Vagina (tissue), 2 donors: ENCODE measurements around the gene OR10H5. TPM values are rescaled to one million over a fixed set of nuclear protein-coding genes. Genes with fewer than 3 reads are reported as not detected.
"Not testable (repeated sequence)": the region's sequence is repeated elsewhere in the genome, so short reads cannot be mapped to it uniquely, and the experiment has no call there.

Experiments
- DNase-seq, 2 donors: peaks; one replicate each; pipeline ENCODE4 v3.0.0-alpha.2; 2017; ENCODE audit errors: extremely low spot score in 2 of 2
- H3K27ac ChIP-seq: fragments of 200-600 bp; sonication (generic); one replicate; pipeline ENCODE4 v1.5.1; 2019
- H3K27me3 ChIP-seq: fragments of 200-600 bp; sonication (generic); one replicate; pipeline ENCODE4 v1.5.1; 2019
- H3K36me3 ChIP-seq, 2 donors: fragments of 200-600 bp; sonication (generic); one replicate each; pipeline ENCODE4 v1.5.1; 2017 to 2019
- H3K4me1 ChIP-seq: fragments of 200-600 bp; sonication (generic); one replicate; pipeline ENCODE4 v1.5.1; 2019
- H3K4me3 ChIP-seq, 2 donors: fragments of 200-600 bp; sonication (generic); 1 replicate in 1 of 2; 2 replicates in 1 of 2; pipeline ENCODE4 v1.5.1; 2016 to 2019
- H3K9me3 ChIP-seq: fragments of 200-600 bp; sonication (generic); one replicate; pipeline ENCODE4 v1.5.1; 2019
- CTCF ChIP-seq, 3 experiments: fragments of 450-650 bp in 2 of 3; fragments of 200-600 bp in 1 of 3; sonication (generic) in 1 of 3; IDR thresholded peaks; one replicate each; pipeline ENCODE4 v1.5.1; 2017 to 2019; ENCODE audit warnings: antibody characterized with exemption in 3 of 3, mild to moderate bottlenecking in 2 of 3, moderate library complexity in 2 of 3
- POLR2A ChIP-seq, 2 donors: fragments of 450-650 bp; IDR thresholded peaks; one replicate each; pipeline ENCODE4 v1.6.1; 2017; ENCODE audit warnings: antibody characterized with exemption in 2 of 2, mild to moderate bottlenecking in 2 of 2, moderate library complexity in 2 of 2
- POLR2AphosphoS5 ChIP-seq, 2 donors: sonication (generic); formaldehyde crosslinking; IDR thresholded peaks; one replicate each; pipeline ENCODE4 v1.9.0; 2017; ENCODE audit warnings: antibody characterized with exemption in 2 of 2, mild to moderate bottlenecking in 2 of 2, low read depth in 1 of 2; ENCODE audit not compliant: insufficient read depth in 1 of 2
- intact Hi-C: fragments of 100-400 bp; cut with DNase I; formaldehyde crosslinking; loops from one replicate; pipeline ENCODE4 v1.15.1; 2023
- total RNA-seq: library from RNA; depleted of rRNA; stranded (reverse); fragments of >200 nt; gene quantifications from one replicate; pipeline ENCODE4 v1.2.3, GENCODE V29; 2016

OR10H5 gene
- total RNA-seq, 1 donor from 2014 or later: not detected

- Histone ChIP-seq H3K9me3 (no peaks in the 10 kb centered on the region), H3K36me3 (no peaks in the 10 kb centered on the region), H3K27me3 (no peaks in the 10 kb centered on the region), H3K4me3 (no peak overlapping the region), H3K4me1 (no peaks in the 10 kb centered on the region), H3K27ac (no peak overlapping the region)
- TF ChIP-seq CTCF (IDR thresholded peaks at IDR 0.05) (no peak), POLR2A (IDR thresholded peaks at IDR 0.05) (no peak), POLR2AphosphoS5 (IDR thresholded peaks at IDR 0.05; ENCODE audit: insufficient read depth in 1 of 2, low read depth in 1 of 2) (no peak)
- intact Hi-C loops: no loop called here
- no peak for DNase-seq
These were observed 55.9 kb downstream of the OR10H5 start for GRCh38 chr19:15843203-15843893.

GRCh38 chr19:15843894-15844222, 56.4 kb downstream of the OR10H5 start:
- DNase-seq: not testable (repeated sequence)

GRCh38 chr19:15846923-15847322, 59.5 kb downstream of the OR10H5 start:
- DNase-seq: no peak
- no peaks in the 10 kb centered on the region for H3K4me1 ChIP-seq
- no peaks in the 10 kb centered on the region for H3K27me3 ChIP-seq
- H3K9me3 ChIP-seq: no peaks in the 10 kb centered on the region
- H3K36me3 ChIP-seq: no peaks in the 10 kb centered on the region
- intact Hi-C loops: no loop called here
- no peak overlapping the region for H3K27ac ChIP-seq
- no peak overlapping the region for H3K4me3 ChIP-seq
- TF ChIP-seq POLR2AphosphoS5 (IDR thresholded peaks at IDR 0.05; ENCODE audit: insufficient read depth in 1 of 2, low read depth in 1 of 2): no peak
- no peak for TF ChIP-seq POLR2A (IDR thresholded peaks at IDR 0.05)
- no peak for TF ChIP-seq CTCF (IDR thresholded peaks at IDR 0.05)

More at GRCh38 chr19:15843894-15844222, 56.4 kb downstream of the OR10H5 start:
- H3K9me3 ChIP-seq, H3K36me3 ChIP-seq, H3K27me3 ChIP-seq, H3K4me1 ChIP-seq, H3K4me3 ChIP-seq, intact Hi-C loops, H3K27ac ChIP-seq: not testable (repeated sequence)

- DNase-seq: no peak
- no peaks in the 10 kb centered on the region for H3K9me3 ChIP-seq
- no peaks in the 10 kb centered on the region for H3K36me3 ChIP-seq
- intact Hi-C loops: no loop called here
- no peaks in the 10 kb centered on the region for H3K27me3 ChIP-seq
- H3K4me3 ChIP-seq: no peak overlapping the region
- no peak for TF ChIP-seq POLR2A (IDR thresholded peaks at IDR 0.05)
- no peak for TF ChIP-seq CTCF (IDR thresholded peaks at IDR 0.05)
- no peak for TF ChIP-seq POLR2AphosphoS5 (IDR thresholded peaks at IDR 0.05; ENCODE audit: insufficient read depth in 1 of 2, low read depth in 1 of 2)
- no peak overlapping the region for H3K27ac ChIP-seq
- no peaks in the 10 kb centered on the region for H3K4me1 ChIP-seq
These were observed 62.9 kb downstream of the OR10H5 start for GRCh38 chr19:15850385-15850784.

Other genes starting within 250 kb of the OR10H5 start
- 0.98 TPM for gene CYP4F8, start 172.4 kb upstream of the OR10H5 start, total RNA-seq
- 29.7 TPM for gene CYP4F3, start 146.8 kb upstream of the OR10H5 start, total RNA-seq
- 76.1 TPM for gene CYP4F12, start 114.6 kb upstream of the OR10H5 start, total RNA-seq
- not detected for gene OR10H2, start 59.6 kb upstream of the OR10H5 start, total RNA-seq
- gene OR10H3, start 49.7 kb upstream of the OR10H5 start, total RNA-seq: not detected
- not detected for gene OR10H1, start 28.0 kb downstream of the OR10H5 start, total RNA-seq
- 6.9 TPM for gene CYP4F2, start 110.4 kb downstream of the OR10H5 start, total RNA-seq
- gene CYP4F11, start 146.9 kb downstream of the OR10H5 start, total RNA-seq: 5.6 TPM
- gene OR10H4, start 161.3 kb downstream of the OR10H5 start, total RNA-seq: not detected